GM19324 (cell line): ENCODE data around the gene SIT1.

Experiments used
- ATAC-seq: cut with Tn5 transposase; IDR thresholded peaks from one replicate; pipeline ENCODE4 v1.9.1; 2021; ENCODE audit warnings: mild to moderate bottlenecking, moderate library complexity; ENCODE audit not compliant: unreplicated experiment, low FRiP score

The SIT1 gene

GRCh38 chr9:35683323-35683722 lies 32.6 kb upstream of the SIT1 start:
- no peak for ATAC-seq

DNA sequence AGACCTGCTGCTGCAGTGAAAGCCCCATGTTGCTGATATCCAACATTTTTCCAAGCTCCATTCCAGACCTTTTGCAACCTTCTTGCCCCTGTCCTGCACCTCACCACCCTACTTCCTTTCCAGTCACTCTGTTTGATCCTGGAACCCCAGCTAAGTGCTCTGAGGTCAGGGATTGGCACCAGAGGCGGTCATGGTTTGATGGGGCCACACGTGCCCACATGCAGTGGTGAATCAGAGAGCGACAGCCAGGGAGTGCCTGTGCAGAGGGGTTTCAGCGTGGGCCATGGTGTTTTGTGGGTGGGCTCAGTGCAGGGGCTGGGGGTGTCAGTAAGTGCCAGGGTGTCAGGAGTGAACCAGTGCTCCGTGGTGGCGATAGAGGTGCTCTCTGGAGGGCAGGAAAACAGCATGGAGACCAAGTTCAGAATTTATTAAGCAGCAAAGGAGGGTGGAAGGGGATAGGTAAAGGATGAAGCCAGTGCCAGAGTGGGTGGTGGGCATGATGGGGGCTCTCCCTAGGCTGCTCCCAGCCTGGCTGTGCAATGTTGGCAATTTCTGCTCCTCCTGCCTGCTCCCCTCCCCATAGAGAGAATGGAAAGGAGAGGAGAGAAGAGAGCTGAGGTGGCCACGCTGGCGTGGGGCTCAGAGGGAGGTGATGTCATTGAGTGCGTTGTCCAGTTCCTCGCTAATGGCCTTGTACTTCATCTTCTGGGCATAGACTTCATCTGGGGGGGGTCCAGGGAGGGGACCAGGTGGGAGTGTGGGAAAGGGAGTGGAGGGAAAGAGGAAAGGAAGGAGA lies 32.0 kb upstream of the SIT1 start:
- no peak for ATAC-seq

GRCh38 chr9:35682051-35682450 lies 31.3 kb upstream of the SIT1 start:
- no peak for ATAC-seq

DNA sequence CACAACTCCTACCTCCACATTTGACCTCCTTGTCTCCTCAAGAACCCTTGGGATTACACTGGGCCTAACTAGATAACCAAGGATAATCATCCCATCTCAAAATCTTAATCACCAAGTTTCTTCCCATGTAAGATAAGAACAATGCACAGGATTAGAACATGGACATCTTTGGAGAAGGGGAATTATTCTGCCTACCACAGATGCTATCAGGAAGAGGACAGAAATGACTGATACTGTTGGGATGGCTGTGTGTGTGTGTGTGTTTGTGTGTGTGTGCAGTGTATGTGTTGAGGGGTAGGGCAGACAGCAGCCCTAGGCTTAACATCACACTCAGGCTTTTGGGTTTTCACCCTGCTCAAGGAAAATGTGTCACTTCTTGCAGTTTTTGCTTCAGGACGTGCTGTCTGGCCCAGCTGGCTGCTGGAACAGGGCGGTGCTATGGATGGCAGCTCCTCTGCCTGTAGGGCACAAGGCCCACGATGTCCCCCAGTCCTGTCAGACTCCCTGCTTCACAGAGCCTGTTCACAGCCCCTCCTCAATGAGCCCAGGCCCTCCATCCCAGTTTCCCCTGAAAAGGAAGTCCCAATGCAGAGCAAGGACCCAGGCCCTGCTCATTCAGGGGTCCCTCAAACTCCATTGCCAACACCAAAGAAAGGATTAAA lies 30.7 kb upstream of the SIT1 start:
- no peak for ATAC-seq

DNA sequence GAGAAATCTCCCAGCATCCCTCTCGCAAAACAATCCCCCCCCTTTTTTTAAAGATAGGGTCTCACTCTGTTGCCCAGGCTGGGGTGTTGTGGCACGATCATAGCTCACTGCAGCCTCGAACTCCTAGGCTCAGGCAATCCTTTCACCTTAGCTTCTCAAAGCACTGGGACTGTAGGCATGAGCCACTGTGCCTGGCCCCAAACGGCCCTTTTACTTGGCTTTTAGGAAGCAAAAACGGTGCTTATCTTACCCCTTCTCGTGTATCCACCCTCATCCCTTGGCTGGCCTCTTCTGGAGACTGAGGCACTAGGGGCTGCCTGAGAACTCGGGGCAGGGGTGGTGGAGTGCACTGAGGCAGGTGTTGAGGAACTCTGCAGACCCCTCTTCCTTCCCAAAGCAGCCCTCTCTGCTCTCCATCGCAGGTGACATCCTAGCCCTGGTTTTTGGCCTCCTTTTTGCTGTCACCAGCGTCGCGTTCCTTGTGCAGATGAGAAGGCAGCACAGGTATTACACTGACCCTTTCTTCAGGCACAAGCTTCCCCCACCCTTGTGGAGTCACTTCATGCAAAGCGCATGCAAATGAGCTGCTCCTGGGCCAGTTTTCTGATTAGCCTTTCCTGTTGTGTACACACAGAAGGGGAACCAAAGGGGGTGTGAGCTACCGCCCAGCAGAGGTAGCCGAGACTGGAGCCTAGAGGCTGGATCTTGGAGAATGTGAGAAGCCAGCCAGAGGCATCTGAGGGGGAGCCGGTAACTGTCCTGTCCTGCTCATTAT lies 29.8 kb upstream of the SIT1 start:
- ATAC-seq: peak; percentile 81

- ATAC-seq: no peak
These were observed 29.1 kb upstream of the SIT1 start for GRCh38 chr9:35679766-35680330.

GRCh38 chr9:35679091-35679490 lies 28.4 kb upstream of the SIT1 start:
- no peak for ATAC-seq

GRCh38 chr9:35675732-35676392 lies 25.1 kb upstream of the SIT1 start:
- ATAC-seq: no peak

DNA sequence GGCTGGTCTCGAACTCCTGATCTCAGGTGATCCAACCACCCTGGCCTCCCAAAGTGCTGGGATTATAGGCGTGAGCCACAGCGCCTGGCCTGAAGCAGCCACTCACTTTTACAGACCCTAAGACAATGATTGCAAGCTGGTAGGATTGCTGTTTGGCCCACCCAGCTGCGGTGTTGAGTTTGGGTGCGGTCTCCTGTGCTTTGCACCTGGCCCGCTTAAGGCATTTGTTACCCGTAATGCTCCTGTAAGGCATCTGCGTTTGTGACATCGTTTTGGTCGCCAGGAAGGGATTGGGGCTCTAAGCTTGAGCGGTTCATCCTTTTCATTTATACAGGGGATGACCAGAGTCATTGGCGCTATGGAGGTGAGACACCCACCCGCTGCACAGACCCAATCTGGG lies 24.5 kb upstream of the SIT1 start:
- no peak for ATAC-seq

DNA sequence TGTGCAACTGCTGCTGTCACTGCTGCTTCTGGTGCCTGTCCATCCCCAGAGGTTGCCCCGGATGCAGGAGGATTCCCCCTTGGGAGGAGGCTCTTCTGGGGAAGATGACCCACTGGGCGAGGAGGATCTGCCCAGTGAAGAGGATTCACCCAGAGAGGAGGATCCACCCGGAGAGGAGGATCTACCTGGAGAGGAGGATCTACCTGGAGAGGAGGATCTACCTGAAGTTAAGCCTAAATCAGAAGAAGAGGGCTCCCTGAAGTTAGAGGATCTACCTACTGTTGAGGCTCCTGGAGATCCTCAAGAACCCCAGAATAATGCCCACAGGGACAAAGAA lies 23.3 kb upstream of the SIT1 start:
- no peak for ATAC-seq

DNA sequence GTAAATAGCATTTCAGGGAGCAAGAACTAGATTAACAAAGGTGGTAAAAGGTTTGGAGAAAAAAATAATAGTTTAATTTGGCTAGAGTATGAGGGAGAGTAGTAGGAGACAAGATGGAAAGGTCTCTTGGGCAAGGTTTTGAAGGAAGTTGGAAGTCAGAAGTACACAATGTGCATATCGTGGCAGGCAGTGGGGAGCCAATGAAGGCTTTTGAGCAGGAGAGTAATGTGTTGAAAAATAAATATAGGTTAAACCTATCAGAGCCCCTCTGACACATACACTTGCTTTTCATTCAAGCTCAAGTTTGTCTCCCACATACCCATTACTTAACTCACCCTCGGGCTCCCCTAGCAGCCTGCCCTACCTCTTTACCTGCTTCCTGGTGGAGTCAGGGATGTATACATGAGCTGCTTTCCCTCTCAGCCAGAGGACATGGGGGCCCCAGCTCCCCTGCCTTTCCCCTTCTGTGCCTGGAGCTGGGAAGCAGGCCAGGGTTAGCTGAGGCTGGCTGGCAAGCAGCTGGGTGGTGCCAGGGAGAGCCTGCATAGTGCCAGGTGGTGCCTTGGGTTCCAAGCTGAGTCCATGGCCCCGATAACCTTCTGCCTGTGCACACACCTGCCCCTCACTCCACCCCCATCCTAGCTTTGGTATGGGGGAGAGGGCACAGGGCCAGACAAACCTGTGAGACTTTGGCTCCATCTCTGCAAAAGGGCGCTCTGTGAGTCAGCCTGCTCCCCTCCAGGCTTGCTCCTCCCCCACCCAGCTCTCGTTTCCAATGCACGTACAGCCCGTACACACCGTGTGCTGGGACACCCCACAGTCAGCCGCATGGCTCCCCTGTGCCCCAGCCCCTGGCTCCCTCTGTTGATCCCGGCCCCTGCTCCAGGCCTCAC lies 22.6 kb upstream of the SIT1 start, which contains the start of gene CA9:
CA9 (plus strand) TSS at position 797 of the 893 bp plus-strand sequence; CDS start at position 829, 32 bp downstream.
- no peak for ATAC-seq

DNA sequence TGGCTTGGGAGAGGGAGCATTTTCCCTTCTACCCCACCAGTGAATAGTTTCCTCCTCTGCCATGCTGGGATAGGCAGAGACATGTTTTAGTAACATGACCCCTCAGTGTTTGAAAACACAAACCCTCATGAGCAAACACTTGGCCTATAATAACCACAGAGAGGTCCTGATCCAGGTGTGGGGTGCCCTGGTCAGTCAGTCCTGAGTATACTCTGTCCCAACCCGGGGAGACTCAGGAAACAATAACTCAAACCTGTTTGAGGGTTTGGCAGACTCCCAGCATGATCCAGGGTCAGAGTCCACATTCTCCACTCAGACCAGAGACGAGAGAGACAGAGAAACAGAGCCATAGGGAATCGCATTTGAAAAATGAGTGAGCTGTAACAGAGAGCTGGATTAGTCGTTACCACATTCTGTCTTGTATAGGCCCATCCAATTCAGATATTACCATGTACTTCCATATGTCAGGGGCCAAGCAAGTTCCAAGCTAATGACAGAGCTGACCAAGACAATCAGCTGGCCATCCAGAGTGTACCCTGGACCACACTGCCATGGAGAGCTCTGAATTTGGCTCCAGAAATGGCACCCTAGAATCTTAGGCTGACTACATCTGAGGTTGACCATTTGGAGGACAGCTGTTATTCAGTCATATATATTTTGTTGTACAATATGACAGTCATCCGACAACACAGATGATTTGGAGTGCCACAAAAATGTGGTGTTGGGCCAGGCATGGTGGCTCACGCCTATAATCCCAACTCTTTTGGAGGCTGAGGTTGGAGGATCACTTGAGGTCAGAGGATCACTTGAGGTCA lies 18.8 kb upstream of the SIT1 start:
- no peak for ATAC-seq

DNA sequence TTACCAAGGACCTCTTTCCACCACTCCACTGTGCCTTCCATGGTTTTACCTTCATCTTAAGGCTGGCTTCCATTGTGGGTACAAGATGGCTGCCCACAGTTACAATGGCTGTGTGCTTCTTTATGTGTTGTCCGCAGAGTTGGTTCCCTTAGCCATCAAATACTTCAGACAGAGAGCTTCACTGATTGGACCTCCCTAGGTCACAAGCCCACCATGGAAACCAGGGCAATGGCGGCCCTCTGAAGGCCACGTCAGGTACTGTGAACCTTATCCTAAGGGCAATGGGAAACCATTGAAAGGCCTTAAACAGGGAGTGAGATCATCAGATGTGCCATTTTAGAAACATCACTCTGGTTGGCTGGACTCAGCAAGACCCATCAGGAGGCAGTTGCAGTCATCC lies 17.2 kb upstream of the SIT1 start:
- ATAC-seq: no peak

- ATAC-seq: no peak
These were observed 15.8 kb upstream of the SIT1 start for GRCh38 chr9:35666549-35666948.

DNA sequence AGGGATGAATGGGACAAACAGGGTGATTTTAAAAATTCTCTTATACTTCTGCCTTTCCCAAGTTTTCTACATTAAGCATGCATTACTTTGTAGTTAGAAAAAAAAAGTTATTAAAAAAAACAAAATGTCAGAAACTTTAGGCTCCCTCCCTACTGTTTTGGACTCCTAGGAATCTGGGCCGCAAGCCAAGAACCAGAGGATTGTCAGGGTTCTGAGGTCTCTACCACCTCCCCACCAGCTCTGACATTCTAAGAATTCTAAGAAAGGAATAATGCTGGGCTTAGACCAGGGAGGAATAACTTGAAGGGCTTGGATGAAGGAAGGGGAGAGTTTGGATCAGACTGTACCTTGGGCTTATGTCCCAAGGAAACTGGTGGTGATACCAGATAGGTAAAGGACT lies 15.3 kb upstream of the SIT1 start:
- ATAC-seq: no peak

- ATAC-seq: no peak
These were observed 14.7 kb upstream of the SIT1 start for GRCh38 chr9:35665471-35665818.

DNA sequence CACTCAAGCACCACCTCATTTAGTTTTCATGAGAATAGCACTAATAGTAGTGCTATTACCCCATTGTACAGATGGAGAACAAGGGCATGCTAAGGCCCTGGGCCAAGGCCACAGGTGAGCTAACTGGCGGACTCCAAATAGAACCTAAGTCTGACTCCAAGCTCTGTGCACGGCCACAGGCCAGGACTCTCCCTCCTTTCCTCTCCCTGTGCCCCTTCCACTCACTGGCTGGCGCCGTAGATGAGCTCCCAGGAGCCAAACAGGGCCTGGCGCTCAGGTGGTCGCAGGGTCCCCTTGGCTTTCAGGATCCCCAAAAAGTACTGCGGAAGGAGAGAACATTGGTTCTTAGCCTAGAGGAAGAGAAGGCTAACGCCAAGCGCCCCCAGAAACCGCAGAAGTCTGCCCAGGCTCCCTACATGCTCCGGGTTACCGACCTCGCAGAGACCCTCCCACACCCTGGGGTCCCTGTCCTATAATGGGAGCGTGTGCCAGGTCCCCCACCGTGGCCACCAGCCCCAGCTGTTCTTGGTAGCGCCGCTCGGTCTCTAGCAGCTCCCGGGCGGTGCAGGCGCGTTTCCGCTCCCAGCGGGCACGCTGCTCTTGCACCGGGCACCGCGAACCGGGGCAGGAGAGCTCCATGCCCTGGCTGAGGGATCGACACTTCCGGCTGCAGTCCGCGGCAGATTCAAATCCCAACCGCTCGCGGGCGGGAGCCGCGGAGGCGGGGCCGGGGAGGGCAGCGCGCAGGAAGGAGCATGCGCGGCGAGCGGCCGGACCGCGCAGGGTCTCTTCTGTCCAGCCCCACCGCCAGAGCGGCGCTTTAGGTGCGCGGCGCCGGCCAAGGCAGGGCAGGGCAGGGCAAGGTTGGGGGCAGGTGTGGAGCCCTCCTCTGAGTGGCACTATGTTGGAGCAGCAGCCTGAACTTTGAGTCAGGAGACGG lies 14.1 kb upstream of the SIT1 start, which contains the start of gene ARHGEF39:
ARHGEF39 (minus strand) TSS at position 665 of the 940 bp plus-strand sequence; CDS start at position 639, 26 bp downstream.
- ATAC-seq: peak; percentile 82

DNA sequence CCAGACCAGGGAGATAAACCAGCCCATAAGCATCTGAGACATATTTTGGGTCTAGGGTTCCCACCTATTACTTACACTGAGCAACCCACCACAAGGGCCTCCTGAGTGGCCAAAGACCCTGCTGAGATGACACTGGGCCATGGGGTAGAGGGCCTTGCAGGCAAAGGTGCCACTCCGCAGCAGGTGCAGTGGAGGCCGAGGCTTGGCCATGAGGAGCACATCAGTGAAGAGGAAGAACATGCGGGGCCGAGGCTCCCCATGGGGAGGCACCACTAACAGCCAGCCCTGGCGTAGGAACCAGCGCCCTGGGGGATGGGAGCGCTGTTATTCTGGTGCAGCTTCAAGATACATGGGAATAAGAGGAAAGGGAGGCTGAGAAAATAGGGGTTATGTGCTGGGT lies 11.7 kb upstream of the SIT1 start:
- ATAC-seq: no peak
